NCI-H345 treated with DMSO at 0.1 percent for 48 hours (cell line): ENCODE measurements around the gene CGRRF1.

Experiments
- DNase-seq: peaks from one replicate; lab custom pipeline; 2025; ENCODE audit not compliant: unreplicated experiment; lab: John Stamatoyannopoulos, UW

CGRRF1 gene

GRCh38 chr14:54574528-54574927 lies 64.8 kb downstream of the CGRRF1 start:
- no peak for DNase-seq

- DNase-seq, result no peak
Measured at GRCh38 chr14:54577494-54577893, 67.8 kb downstream of the CGRRF1 start.

GRCh38 chr14:54577977-54578376 lies 68.3 kb downstream of the CGRRF1 start:
- DNase-seq, result no peak

GRCh38 chr14:54579621-54580020 lies 69.9 kb downstream of the CGRRF1 start:
- DNase-seq, result no peak

GRCh38 chr14:54580933-54581332 lies 71.2 kb downstream of the CGRRF1 start:
- DNase-seq, result no peak

DNA sequence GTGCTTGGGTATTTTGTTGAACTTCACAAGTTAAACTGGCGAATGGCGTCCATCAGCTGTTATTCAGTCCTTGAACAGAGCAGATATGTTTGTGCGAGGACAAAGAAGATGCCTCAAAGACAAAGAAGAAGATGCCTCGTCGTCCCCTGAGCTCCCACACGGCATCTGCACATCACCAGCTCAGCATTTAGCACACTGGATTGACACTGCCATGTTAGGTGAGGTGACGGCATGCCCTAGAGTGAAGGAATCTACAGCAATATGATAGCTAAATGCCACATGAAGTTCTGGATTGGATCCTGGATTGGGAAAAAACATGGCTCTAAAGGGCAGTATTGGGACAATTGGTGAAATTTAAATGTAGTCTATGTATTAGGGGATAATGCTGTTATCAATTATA lies 72.6 kb downstream of the CGRRF1 start:
- DNase-seq, result no peak

DNA sequence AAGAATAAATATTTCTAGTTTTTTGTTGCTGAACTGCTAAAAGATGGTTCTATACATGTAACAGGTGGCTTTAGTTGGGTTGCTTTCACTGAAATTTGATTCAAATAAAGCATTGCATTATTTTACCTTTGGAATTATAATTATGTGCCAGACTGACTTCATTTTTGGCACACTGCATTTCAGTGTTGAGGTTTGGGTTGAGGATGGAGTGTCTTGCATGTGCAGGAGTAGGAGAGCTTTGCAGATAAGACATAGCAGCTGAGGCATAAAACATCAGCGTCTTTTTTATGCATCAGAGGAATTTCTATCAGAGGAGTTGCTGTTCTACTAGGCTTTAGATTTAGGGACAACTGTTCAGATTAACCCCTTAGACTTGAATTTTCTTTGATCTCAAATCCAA lies 74.4 kb downstream of the CGRRF1 start:
- DNase-seq, result no peak

- DNase-seq, result no peak
Measured at GRCh38 chr14:54585214-54585613, 75.5 kb downstream of the CGRRF1 start.
